ENCODE results near the gene ADGRV1. TPM values are rescaled to one million over a fixed set of nuclear protein-coding genes. Genes with fewer than 3 reads are reported as not detected.

ADGRV1 gene
- total RNA-seq, 5 donors from 2014 or later (not counting 1 experiment from before 2014, with no cell fraction given) = 0.68 to 1.6 (median 1.2) TPM; not detected in 1

- H3K27ac ChIP-seq (ENCODE audit: low read length) = no peak overlapping the region
- DNase-seq (no peak), ATAC-seq (replicated peaks in 1 of 4) (no peak)
- Mint-ChIP-seq H3K4me1 (peaks cover 0 to 3% (median 0%) of the 10 kb centered on the region in 3 donors), H3K4me3 (no peak overlapping the region), H3K9me3 (no peaks in the 10 kb centered on the region), H3K27ac (no peak overlapping the region), H3K36me3 (no peaks in the 10 kb centered on the region), H3K27me3 (peaks cover 0 to 4% of the 10 kb centered on the region in 2 donors)
- ChIA-PET CTCF (no interaction called here), POLR2A (no interaction called here)
- no peak overlapping the region for H3K4me3 ChIP-seq (ENCODE audit: control insufficient read depth in 1 of 2, extremely low read depth in 1 of 2, low read length in 1 of 2)
- no peaks in the 10 kb centered on the region for H3K36me3 ChIP-seq (ENCODE audit: control insufficient read depth in 2 of 2, extremely low read depth in 1 of 2, insufficient read depth in 1 of 2, low read length in 1 of 2)
- no peaks in the 10 kb centered on the region for H3K4me1 ChIP-seq (ENCODE audit: control insufficient read depth in 1 of 2, extremely low read depth in 1 of 2, insufficient read depth in 2 of 2, low read length in 2 of 2)
- H3K27me3 ChIP-seq (replicated peaks in 1 of 2; ENCODE audit: control insufficient read depth in 2 of 2, extremely low read depth in 1 of 2, insufficient read depth in 2 of 2, low read length in 1 of 2) = peaks cover 0 to 6% of the 10 kb centered on the region in 2 experiments
- no peaks in the 10 kb centered on the region for H3K9me3 ChIP-seq
These were observed 581.1 kb downstream of the ADGRV1 start for GRCh38 chr5:91139572-91140200.

DNA sequence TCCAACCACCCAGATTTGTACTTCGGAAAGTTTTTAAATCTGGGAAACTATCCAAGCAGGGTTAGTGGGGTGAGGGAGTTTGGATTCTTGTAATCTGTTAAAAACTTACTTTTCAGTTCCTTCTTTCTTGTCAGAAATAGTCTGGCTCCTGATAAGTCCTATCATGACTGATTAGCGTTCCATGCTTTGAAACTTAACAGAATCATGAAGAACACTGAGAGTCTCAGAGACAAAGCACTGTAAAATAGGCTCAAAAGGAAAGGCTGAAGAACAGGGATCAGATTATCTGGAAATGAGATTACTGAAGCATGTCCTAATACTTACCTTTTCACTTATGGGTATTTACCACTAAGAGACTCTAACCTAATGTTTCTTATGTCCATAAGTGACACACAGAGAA is 582.1 kb downstream of the ADGRV1 start:
- peaks cover 0 to 3% (median 0%) of the 10 kb centered on the region in 3 donors for H3K4me1 Mint-ChIP-seq
- DNase-seq = no peak
- ChIA-PET CTCF (no interaction called here), POLR2A (no interaction called here)
- no peak overlapping the region for H3K4me3 Mint-ChIP-seq
- H3K27ac ChIP-seq (ENCODE audit: low read length) = no peak overlapping the region
- no peaks in the 10 kb centered on the region for H3K9me3 ChIP-seq
- H3K4me1 ChIP-seq (ENCODE audit: control insufficient read depth in 1 of 2, extremely low read depth in 1 of 2, insufficient read depth in 2 of 2, low read length in 2 of 2) = no peaks in the 10 kb centered on the region
- peaks cover 0 to under 1% of the 10 kb centered on the region in 2 donors for H3K27me3 Mint-ChIP-seq
- no peak for ATAC-seq (replicated peaks in 1 of 4)
- no CpG with 5 or more reads among the region's 2 CpGs for WGBS (ENCODE audit: insufficient coverage)
- H3K9me3 Mint-ChIP-seq = no peaks in the 10 kb centered on the region
- H3K36me3 Mint-ChIP-seq = no peaks in the 10 kb centered on the region
- no peak overlapping the region for H3K4me3 ChIP-seq (ENCODE audit: control insufficient read depth in 1 of 2, extremely low read depth in 1 of 2, low read length in 1 of 2)
- H3K27ac Mint-ChIP-seq = no peak overlapping the region
- peaks cover 0 to 6% of the 10 kb centered on the region in 2 experiments for H3K27me3 ChIP-seq (replicated peaks in 1 of 2; ENCODE audit: control insufficient read depth in 2 of 2, extremely low read depth in 1 of 2, insufficient read depth in 2 of 2, low read length in 1 of 2)
- H3K36me3 ChIP-seq (ENCODE audit: control insufficient read depth in 2 of 2, extremely low read depth in 1 of 2, insufficient read depth in 1 of 2, low read length in 1 of 2) = no peaks in the 10 kb centered on the region

DNA sequence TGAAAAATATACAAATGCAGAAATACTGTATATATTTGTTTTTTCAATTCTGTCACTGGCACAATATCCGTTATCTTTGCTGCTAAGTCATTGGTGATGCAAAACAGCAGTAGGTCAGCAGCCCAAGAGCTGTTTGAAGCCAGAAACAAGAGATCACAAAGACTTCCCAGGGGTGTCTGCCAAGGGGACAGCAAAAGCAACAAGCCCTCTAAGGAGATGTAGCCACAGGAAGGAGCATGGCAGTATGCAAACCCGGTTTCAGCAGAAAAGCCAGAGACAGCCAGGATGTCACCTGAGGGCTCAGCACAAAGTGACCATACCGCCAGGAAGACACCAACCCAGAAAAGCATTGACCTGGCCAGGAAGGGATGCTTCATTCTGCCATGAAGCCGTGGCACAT is 583.0 kb downstream of the ADGRV1 start:
- H3K27ac ChIP-seq (ENCODE audit: low read length) = no peak overlapping the region
- Mint-ChIP-seq H3K4me1 (peaks cover 0 to 3% (median 0%) of the 10 kb centered on the region in 3 donors), H3K4me3 (no peak overlapping the region), H3K36me3 (no peaks in the 10 kb centered on the region), H3K27me3 (no peaks in the 10 kb centered on the region), H3K27ac (no peak overlapping the region), H3K9me3 (no peaks in the 10 kb centered on the region)
- no peaks in the 10 kb centered on the region for H3K4me1 ChIP-seq (ENCODE audit: control insufficient read depth in 1 of 2, extremely low read depth in 1 of 2, insufficient read depth in 2 of 2, low read length in 2 of 2)
- no peak for ATAC-seq (replicated peaks in 1 of 4)
- peaks cover 0 to 6% of the 10 kb centered on the region in 2 experiments for H3K27me3 ChIP-seq (replicated peaks in 1 of 2; ENCODE audit: control insufficient read depth in 2 of 2, extremely low read depth in 1 of 2, insufficient read depth in 2 of 2, low read length in 1 of 2)
- POLR2A ChIA-PET = no interaction called here
- DNase-seq = no peak
- WGBS (ENCODE audit: insufficient coverage) = 61% methylated on average over 2 of the region's 4 CpGs
- no peaks in the 10 kb centered on the region for H3K9me3 ChIP-seq
- H3K36me3 ChIP-seq (ENCODE audit: control insufficient read depth in 2 of 2, extremely low read depth in 1 of 2, insufficient read depth in 1 of 2, low read length in 1 of 2) = no peaks in the 10 kb centered on the region
- CTCF ChIA-PET = interaction anchor here in 1 of 2 donors (0.5 to 0.8 kb wide), 2 partner anchors 37 to 84 kb away, joined by 3 read pairs; no protein-coding TSS in a partner anchor
- H3K4me3 ChIP-seq (ENCODE audit: control insufficient read depth in 1 of 2, extremely low read depth in 1 of 2, low read length in 1 of 2) = no peak overlapping the region

DNA sequence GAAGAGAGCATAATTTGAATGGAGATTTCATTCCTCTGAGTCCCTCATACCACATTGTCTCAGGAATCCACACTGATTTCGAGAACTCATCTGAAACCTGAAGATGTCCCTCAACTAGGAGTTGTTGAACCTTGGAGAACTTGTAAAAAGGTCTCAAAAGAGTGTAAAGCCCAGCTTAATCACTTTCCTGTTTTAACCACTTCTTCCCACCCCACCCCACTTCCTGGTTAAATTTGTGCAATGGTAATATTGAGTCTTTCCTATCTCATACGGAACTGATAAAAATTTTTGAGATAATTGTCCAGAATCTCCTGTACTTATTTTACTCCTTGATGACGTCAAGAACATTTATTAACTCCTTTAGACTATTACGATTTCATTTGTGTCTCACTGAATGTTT is 583.8 kb downstream of the ADGRV1 start:
- POLR2A ChIA-PET = interaction anchor here in 1 of 2 donors (0.6 kb wide), 1 partner anchor 15 kb away, joined by 4 read pairs; no protein-coding TSS in a partner anchor
- no CpG with 5 or more reads among the region's 4 CpGs for WGBS (ENCODE audit: insufficient coverage)
- ATAC-seq (replicated peaks in 1 of 4) (no peak), DNase-seq (no peak)
- peaks cover 0 to 6% of the 10 kb centered on the region in 2 experiments for H3K27me3 ChIP-seq (replicated peaks in 1 of 2; ENCODE audit: control insufficient read depth in 2 of 2, extremely low read depth in 1 of 2, insufficient read depth in 2 of 2, low read length in 1 of 2)
- Mint-ChIP-seq H3K27ac (no peak overlapping the region), H3K27me3 (no peaks in the 10 kb centered on the region), H3K9me3 (peaks cover 0 to under 1% (median 0%) of the 10 kb centered on the region in 3 donors), H3K4me1 (peaks cover 0 to 3% (median 0%) of the 10 kb centered on the region in 3 donors), H3K36me3 (no peaks in the 10 kb centered on the region), H3K4me3 (no peak overlapping the region)
- CTCF ChIA-PET = interaction anchor here in 1 of 2 donors (0.8 kb wide), 1 partner anchor 83 kb away, joined by 3 read pairs; no protein-coding TSS in a partner anchor
- no peak overlapping the region for H3K4me3 ChIP-seq (ENCODE audit: control insufficient read depth in 1 of 2, extremely low read depth in 1 of 2, low read length in 1 of 2)
- no peak overlapping the region for H3K27ac ChIP-seq (ENCODE audit: low read length)
- H3K9me3 ChIP-seq = no peaks in the 10 kb centered on the region
- H3K4me1 ChIP-seq (ENCODE audit: control insufficient read depth in 1 of 2, extremely low read depth in 1 of 2, insufficient read depth in 2 of 2, low read length in 2 of 2) = no peaks in the 10 kb centered on the region
- H3K36me3 ChIP-seq (ENCODE audit: control insufficient read depth in 2 of 2, extremely low read depth in 1 of 2, insufficient read depth in 1 of 2, low read length in 1 of 2) = no peaks in the 10 kb centered on the region

GRCh38 chr5:91142819-91143218 is 584.2 kb downstream of the ADGRV1 start:
- ChIA-PET CTCF (no interaction called here), POLR2A (no interaction called here)
- ATAC-seq (replicated peaks in 1 of 4) (no peak), DNase-seq (no peak)
- Histone ChIP-seq H3K9me3 (no peaks in the 10 kb centered on the region), H3K27me3 (replicated peaks in 1 of 2; ENCODE audit: control insufficient read depth in 2 of 2, extremely low read depth in 1 of 2, insufficient read depth in 2 of 2, low read length in 1 of 2) (peaks cover 0 to 6% of the 10 kb centered on the region in 2 experiments), H3K36me3 (ENCODE audit: control insufficient read depth in 2 of 2, extremely low read depth in 1 of 2, insufficient read depth in 1 of 2, low read length in 1 of 2) (no peaks in the 10 kb centered on the region), H3K4me3 (ENCODE audit: control insufficient read depth in 1 of 2, extremely low read depth in 1 of 2, low read length in 1 of 2) (no peak overlapping the region), H3K4me1 (ENCODE audit: control insufficient read depth in 1 of 2, extremely low read depth in 1 of 2, insufficient read depth in 2 of 2, low read length in 2 of 2) (no peaks in the 10 kb centered on the region), H3K27ac (ENCODE audit: low read length) (no peak overlapping the region)
- 95% methylated on average over 8 of the region's 8 CpGs for WGBS (ENCODE audit: insufficient coverage)
- H3K4me1 Mint-ChIP-seq = peaks cover 0 to 3% (median 0%) of the 10 kb centered on the region in 3 donors
- no peak overlapping the region for H3K4me3 Mint-ChIP-seq
- H3K27me3 Mint-ChIP-seq = peaks cover 0 to 3% of the 10 kb centered on the region in 2 donors
- H3K36me3 Mint-ChIP-seq = no peaks in the 10 kb centered on the region
- H3K27ac Mint-ChIP-seq = no peak overlapping the region
- peaks cover 0 to 5% (median 0%) of the 10 kb centered on the region in 3 donors for H3K9me3 Mint-ChIP-seq

DNA sequence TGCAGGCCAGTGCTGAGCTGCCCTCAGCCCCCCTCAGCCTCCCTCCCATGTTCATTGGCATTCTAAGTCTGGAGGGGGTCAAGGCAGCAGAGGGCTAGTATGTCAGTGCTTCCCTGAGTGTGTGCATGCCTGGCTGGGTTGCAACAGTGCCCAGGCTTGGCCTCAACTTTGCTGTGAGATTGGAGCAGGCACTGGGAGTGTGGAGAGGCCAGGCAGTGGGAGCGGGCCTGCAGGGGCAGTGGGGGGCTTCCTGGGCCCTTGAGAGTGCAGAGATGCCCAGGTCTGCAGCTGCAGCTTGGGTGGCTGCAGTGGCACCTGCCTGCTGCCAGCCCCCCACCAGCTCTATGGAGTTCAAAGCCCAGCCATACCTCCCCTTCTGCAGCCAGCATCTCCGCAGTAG is 585.2 kb downstream of the ADGRV1 start:
- H3K27ac ChIP-seq (ENCODE audit: low read length) = no peak overlapping the region
- no peaks in the 10 kb centered on the region for H3K36me3 ChIP-seq (ENCODE audit: control insufficient read depth in 2 of 2, extremely low read depth in 1 of 2, insufficient read depth in 1 of 2, low read length in 1 of 2)
- Mint-ChIP-seq H3K36me3 (no peaks in the 10 kb centered on the region), H3K9me3 (peaks cover 0 to 5% (median 0%) of the 10 kb centered on the region in 3 donors), H3K27me3 (peaks cover 0 to 4% of the 10 kb centered on the region in 2 donors), H3K4me1 (peaks cover 0 to 3% (median 0%) of the 10 kb centered on the region in 3 donors), H3K4me3 (no peak overlapping the region), H3K27ac (no peak overlapping the region)
- peaks cover 0 to 12% of the 10 kb centered on the region in 2 experiments for H3K27me3 ChIP-seq (replicated peaks in 1 of 2; ENCODE audit: control insufficient read depth in 2 of 2, extremely low read depth in 1 of 2, insufficient read depth in 2 of 2, low read length in 1 of 2)
- 83% methylated on average over 1 of the region's 2 CpGs for WGBS (ENCODE audit: insufficient coverage)
- DNase-seq (no peak), ATAC-seq (replicated peaks in 1 of 4) (no peak)
- no peaks in the 10 kb centered on the region for H3K4me1 ChIP-seq (ENCODE audit: control insufficient read depth in 1 of 2, extremely low read depth in 1 of 2, insufficient read depth in 2 of 2, low read length in 2 of 2)
- no peak overlapping the region for H3K4me3 ChIP-seq (ENCODE audit: control insufficient read depth in 1 of 2, extremely low read depth in 1 of 2, low read length in 1 of 2)
- CTCF ChIA-PET = no interaction called here
- H3K9me3 ChIP-seq = no peaks in the 10 kb centered on the region
- POLR2A ChIA-PET = no interaction called here
